Common myeloid progenitor, CD34-positive (primary cell): Measurements from ENCODE around the gene PRDM4.

Experiments used
- CTCF ChIA-PET: fragments of 350-600 bp; sonication (Branson Sonifier 250); formaldehyde crosslinking; loops from one replicate; lab custom pipeline; 2021; ENCODE audit warnings: antibody characterized with exemption; lab: Charles Lee
- POLR2A ChIA-PET: fragments of 350-600 bp; sonication (Branson Sonifier 250); formaldehyde crosslinking; loops from one replicate; lab custom pipeline; 2021; ENCODE audit warnings: antibody characterized with exemption; lab: Charles Lee
- DNase-seq, 3 donors: peaks; one replicate each; pipeline versions ENCODE4 v3.0.0 to v3.0.0-alpha.2; 2013
- H3K27ac ChIP-seq, 2 experiments: 1 replicate in 1 of 2; 2 replicates in 1 of 2; pipeline ENCODE4 v1.7.0; 2013; ENCODE audit warnings: inconsistent platforms in 2 of 2, low read length in 2 of 2, mild to moderate bottlenecking in 2 of 2, low read depth in 1 of 2, moderate library complexity in 1 of 2; ENCODE audit not compliant: severe bottlenecking in 2 of 2, insufficient read depth in 1 of 2, poor library complexity in 1 of 2
- H3K27me3 ChIP-seq, 5 experiments: replicated peaks in 2 of 5; 1 replicate in 3 of 5; 2 replicates in 2 of 5; pipeline versions ENCODE4 v1.6.1 to v1.7.0; 2013; ENCODE audit warnings: low read length in 4 of 5, mild to moderate bottlenecking in 2 of 5, moderate library complexity in 2 of 5, inconsistent platforms in 1 of 5; ENCODE audit not compliant: insufficient read depth in 5 of 5, control insufficient read depth in 4 of 5
- H3K36me3 ChIP-seq, 4 experiments: 1 replicate in 2 of 4; 2 replicates in 2 of 4; pipeline versions ENCODE4 v1.6.1 to v1.7.0; 2013; ENCODE audit warnings: low read length in 3 of 4, control low read depth in 1 of 4, mild to moderate bottlenecking in 1 of 4; ENCODE audit not compliant: control insufficient read depth in 4 of 4, insufficient read depth in 4 of 4
- H3K4me1 ChIP-seq, 4 experiments: 1 replicate in 3 of 4; 2 replicates in 1 of 4; pipeline versions ENCODE4 v1.6.1 to v1.7.1; 2013; ENCODE audit warnings: low read length in 3 of 4, mild to moderate bottlenecking in 3 of 4, control low read depth in 1 of 4, inconsistent platforms in 1 of 4, moderate library complexity in 1 of 4; ENCODE audit not compliant: control insufficient read depth in 4 of 4, insufficient read depth in 4 of 4; ENCODE audit errors: control extremely low read depth in 1 of 4
- H3K4me3 ChIP-seq, 7 experiments: 1 replicate in 4 of 7; 2 replicates in 3 of 7; pipeline versions ENCODE4 v1.5.1 to v1.7.0; 2013; ENCODE audit warnings: mild to moderate bottlenecking in 7 of 7, low read length in 6 of 7, moderate library complexity in 6 of 7, inconsistent platforms in 2 of 7, low read depth in 2 of 7, control low read depth in 1 of 7; ENCODE audit not compliant: insufficient read depth in 4 of 7, control insufficient read depth in 1 of 7; ENCODE audit errors: extremely low read depth in 1 of 7
- H3K9me3 ChIP-seq, 5 experiments: 1 replicate in 4 of 5; 2 replicates in 1 of 5; pipeline versions ENCODE4 v1.6.1 to v1.7.1; 2013; ENCODE audit warnings: low read length in 4 of 5, mild to moderate bottlenecking in 2 of 5, inconsistent platforms in 1 of 5, low read depth in 1 of 5, moderate library complexity in 1 of 5; ENCODE audit not compliant: control insufficient read depth in 4 of 5, insufficient read depth in 2 of 5; ENCODE audit errors: control extremely low read depth in 1 of 5
- WGBS: methylation state at CpG from one replicate; pipeline ENCODE4 v1.1.5; 2013; ENCODE audit not compliant: insufficient coverage; 5-methylcytosine and 5-hydroxymethylcytosine counted together

The PRDM4 gene

DNA sequence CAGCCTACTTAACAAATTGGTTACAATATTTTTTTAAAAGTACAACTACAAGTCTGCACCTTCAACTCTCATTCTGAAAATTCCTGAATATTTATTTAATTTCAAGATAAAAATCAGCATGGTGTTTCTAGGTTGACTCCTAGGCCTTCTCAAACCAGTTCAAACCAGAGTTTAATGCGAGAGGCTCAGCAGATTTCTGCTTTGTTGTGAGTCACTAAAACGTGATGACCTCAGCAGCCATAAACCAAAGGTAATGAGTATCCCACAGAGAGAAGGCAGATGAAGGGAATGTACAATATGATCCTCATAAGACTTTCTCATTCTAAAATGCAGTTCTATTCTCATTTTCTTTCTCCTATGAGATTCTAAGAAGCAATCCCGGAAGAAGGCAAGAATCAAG, 1.5 kb downstream of the PRDM4 start:
- peaks cover 14 to 29% (median 24%) of the 10 kb centered on the region in 4 experiments for H3K4me1 ChIP-seq
- H3K36me3 ChIP-seq: peaks cover 7 to 28% (median 13%) of the 10 kb centered on the region in 4 experiments
- ChIA-PET POLR2A (no interaction called here), CTCF (interaction anchor here (1.1 to 1.8 kb wide), 8 partner anchors 12 to 127 kb away, joined by 3 to 8 read pairs (median 4); no protein-coding TSS in a partner anchor)
- DNase-seq: peak in 2 of 3 donors; percentile 33 to 48
- WGBS: 46% methylated on average over 2 of the region's 3 CpGs
- H3K9me3 ChIP-seq: peaks cover 0 to 2% (median 0%) of the 10 kb centered on the region in 5 experiments
- H3K4me3 ChIP-seq: peak overlapping the region in 5 of 7 experiments; percentile 79 to 95 (median 86)
- H3K27ac ChIP-seq: peak overlapping the region in 1 of 2 experiments; percentile 72
- no peaks in the 10 kb centered on the region for H3K27me3 ChIP-seq

DNA sequence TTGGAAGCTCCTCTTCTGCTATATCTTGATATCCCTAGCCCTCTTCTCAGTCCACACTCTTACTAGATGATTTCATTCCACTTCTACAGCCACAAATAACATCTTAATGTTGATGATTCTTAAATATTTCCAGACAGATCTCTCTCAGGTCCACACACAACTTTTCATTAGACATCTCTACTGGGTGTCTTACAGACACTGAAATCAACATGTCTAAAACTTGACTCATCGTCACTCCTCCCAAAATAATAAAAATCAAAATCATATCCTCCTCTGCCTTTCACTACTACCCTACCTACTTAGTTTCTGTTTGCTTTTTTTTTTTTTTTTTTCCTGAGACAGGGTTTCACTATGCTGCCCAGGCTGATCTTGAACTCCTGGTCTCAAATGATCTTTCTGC, 11.9 kb downstream of the PRDM4 start:
- Histone ChIP-seq H3K4me3 (no peak overlapping the region), H3K9me3 (no peaks in the 10 kb centered on the region), H3K27me3 (no peaks in the 10 kb centered on the region), H3K4me1 (no peaks in the 10 kb centered on the region), H3K27ac (peak overlapping the region in 1 of 2 experiments; percentile 44), H3K36me3 (peaks cover 34 to 87% (median 50%) of the 10 kb centered on the region in 4 experiments)
- POLR2A ChIA-PET: interaction anchor here (1.0 kb wide), 1 partner anchor 9 kb away, joined by 3 read pairs; no protein-coding TSS in a partner anchor
- 100% methylated on average over 1 of the region's 1 CpG for WGBS
- CTCF ChIA-PET: interaction anchor here (1.4 kb wide), 1 partner anchor 136 kb away, joined by 6 read pairs; no protein-coding TSS in a partner anchor
- no peak for DNase-seq

DNA sequence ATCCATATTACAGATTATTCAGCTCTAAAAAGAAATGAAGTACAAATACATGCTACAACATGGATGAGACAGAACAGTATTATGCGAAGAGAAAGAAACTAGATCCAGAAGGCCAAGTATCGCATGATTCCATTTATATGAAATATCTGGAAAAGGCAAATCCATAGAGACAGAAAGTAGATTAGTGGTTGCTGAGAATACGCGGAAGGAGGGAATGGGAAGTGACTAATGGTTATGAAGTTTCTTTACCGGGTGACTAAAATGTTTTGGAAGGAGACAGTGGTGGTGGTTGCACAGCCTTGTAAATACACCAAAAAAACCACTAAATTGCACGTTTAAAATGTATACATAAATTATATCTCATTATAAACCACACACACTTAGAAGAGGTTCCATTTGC, 12.5 kb downstream of the PRDM4 start:
- Histone ChIP-seq H3K36me3 (peaks cover 36 to 87% (median 52%) of the 10 kb centered on the region in 4 experiments), H3K27ac (no peak overlapping the region), H3K27me3 (no peaks in the 10 kb centered on the region), H3K4me1 (no peaks in the 10 kb centered on the region), H3K4me3 (no peak overlapping the region), H3K9me3 (no peaks in the 10 kb centered on the region)
- POLR2A ChIA-PET: no interaction called here
- no CpG with 5 or more reads among the region's 6 CpGs for WGBS
- no peak for DNase-seq
- CTCF ChIA-PET: interaction anchor here (1.4 kb wide), 1 partner anchor 137 kb away, joined by 6 read pairs; no protein-coding TSS in a partner anchor

DNA sequence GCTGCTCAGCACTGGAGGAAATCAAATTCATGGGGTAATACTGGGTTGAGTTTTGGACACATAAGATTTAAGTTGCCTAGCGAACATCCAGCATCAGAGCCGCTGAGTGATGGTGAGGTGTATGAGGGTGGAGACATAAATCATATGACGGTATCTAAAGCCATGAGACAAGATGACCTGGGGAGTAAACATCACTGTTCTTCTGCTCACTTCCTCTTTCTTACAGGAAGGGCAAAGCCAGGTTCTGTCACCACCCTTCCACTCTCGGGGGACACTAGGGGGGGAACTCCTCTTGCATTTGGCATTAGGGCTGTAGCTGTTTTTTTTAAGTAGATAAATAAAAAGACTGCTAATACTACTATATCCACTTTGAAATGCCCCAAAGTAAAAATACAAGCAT, 24.0 kb downstream of the PRDM4 start:
- ChIA-PET POLR2A (interaction anchor here (1.1 kb wide), 1 partner anchor 15 kb away, joined by 4 read pairs; no protein-coding TSS in a partner anchor), CTCF (interaction anchor here (0.7 to 2.2 kb wide), 6 partner anchors 38 to 150 kb away, joined by 3 to 7 read pairs (median 4); no protein-coding TSS in a partner anchor)
- 93% methylated on average over 2 of the region's 4 CpGs for WGBS
- Histone ChIP-seq H3K27ac (peak overlapping the region in 1 of 2 experiments; percentile 30), H3K9me3 (no peaks in the 10 kb centered on the region), H3K4me3 (no peak overlapping the region), H3K27me3 (no peaks in the 10 kb centered on the region), H3K4me1 (peaks cover 0 to 15% (median 9%) of the 10 kb centered on the region in 4 experiments), H3K36me3 (peaks cover 39 to 92% (median 65%) of the 10 kb centered on the region in 4 experiments)
- DNase-seq: peak; percentile 68 to 88 (median 83)

DNA sequence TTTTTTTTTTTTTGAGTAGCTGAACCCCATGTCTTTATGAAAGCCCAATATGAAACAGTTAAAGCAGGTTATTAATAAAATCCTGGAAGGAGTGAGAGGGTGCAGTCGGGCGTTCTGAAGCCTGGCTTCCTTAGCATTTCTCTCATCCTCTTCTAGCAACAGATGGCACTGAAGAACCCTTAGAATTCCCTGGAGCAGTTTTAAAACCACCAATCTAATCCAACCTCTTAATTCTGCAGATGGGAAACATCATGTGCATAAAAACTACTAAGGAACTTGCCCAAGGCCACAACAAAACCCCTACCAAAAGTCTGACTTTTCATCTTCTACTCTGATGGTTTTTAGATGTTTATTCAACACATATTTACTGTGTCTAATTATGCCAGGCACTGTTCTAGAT, 25.2 kb downstream of the PRDM4 start:
- WGBS: no CpG with 5 or more reads among the region's 2 CpGs
- CTCF ChIA-PET: interaction anchor here (1.3 to 2.2 kb wide), 2 partner anchors 63 to 150 kb away, joined by 3 to 7 read pairs; no protein-coding TSS in a partner anchor
- no peak overlapping the region for H3K27ac ChIP-seq
- DNase-seq: no peak
- POLR2A ChIA-PET: no interaction called here
- peaks cover 32 to 80% (median 56%) of the 10 kb centered on the region in 4 experiments for H3K36me3 ChIP-seq
- H3K4me1 ChIP-seq: peaks cover 0 to 16% (median 9%) of the 10 kb centered on the region in 4 experiments
- H3K4me3 ChIP-seq: no peak overlapping the region
- no peaks in the 10 kb centered on the region for H3K9me3 ChIP-seq
- H3K27me3 ChIP-seq: no peaks in the 10 kb centered on the region

DNA sequence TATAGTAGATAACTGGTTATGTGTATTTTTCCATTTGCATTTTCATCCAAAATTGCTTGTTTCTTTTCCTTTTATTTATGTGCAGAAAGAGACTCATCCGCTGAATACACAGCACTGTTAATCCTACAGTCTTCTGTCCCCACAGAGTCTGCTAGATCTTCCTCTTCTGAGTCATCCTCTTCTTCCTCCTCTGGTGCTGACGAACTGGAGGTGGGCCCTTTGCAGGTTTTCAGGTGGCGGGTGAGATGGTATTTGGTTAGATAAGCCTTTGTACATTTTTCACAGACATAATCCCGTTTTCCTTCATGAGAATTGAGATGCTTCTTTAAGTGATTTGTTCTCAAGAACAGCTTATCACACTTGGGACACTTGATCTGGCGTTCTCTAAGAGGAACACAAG, 26.8 kb downstream of the PRDM4 start:
- H3K27ac ChIP-seq: no peak overlapping the region
- WGBS: 82% methylated on average over 4 of the region's 5 CpGs
- no peaks in the 10 kb centered on the region for H3K9me3 ChIP-seq
- peaks cover 0 to 16% (median 9%) of the 10 kb centered on the region in 4 experiments for H3K4me1 ChIP-seq
- CTCF ChIA-PET: interaction anchor here (0.9 kb wide), 1 partner anchor 152 kb away, joined by 3 read pairs; no protein-coding TSS in a partner anchor
- DNase-seq: no peak
- peaks cover 22 to 64% (median 47%) of the 10 kb centered on the region in 4 experiments for H3K36me3 ChIP-seq
- H3K27me3 ChIP-seq: no peaks in the 10 kb centered on the region
- POLR2A ChIA-PET: no interaction called here
- H3K4me3 ChIP-seq: no peak overlapping the region

DNA sequence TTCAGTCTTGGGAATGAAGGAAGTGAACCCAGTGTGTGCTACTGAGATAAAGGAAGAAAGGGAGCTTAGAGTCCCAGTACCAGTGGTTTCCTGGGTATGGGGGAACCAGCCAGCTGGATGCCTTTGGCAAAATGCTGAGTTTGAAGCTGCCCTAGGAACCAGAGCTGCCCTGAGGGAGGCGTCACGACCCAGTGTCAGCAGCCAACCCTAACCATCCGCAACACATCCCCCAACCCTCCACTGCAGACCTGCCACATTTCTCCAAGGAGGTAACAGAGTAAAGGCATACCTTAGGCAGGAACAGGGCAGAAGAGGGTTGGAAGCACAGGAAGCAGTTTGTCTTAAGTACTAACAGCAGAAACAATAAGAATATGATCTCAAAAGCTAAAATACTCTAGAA, 28.6 kb downstream of the PRDM4 start:
- WGBS: no CpG with 5 or more reads among the region's 3 CpGs
- Histone ChIP-seq H3K27me3 (no peaks in the 10 kb centered on the region), H3K36me3 (peaks cover 15 to 46% (median 36%) of the 10 kb centered on the region in 4 experiments), H3K27ac (peak overlapping the region in 1 of 2 experiments; percentile 25), H3K4me1 (peaks cover 0 to 14% (median 7%) of the 10 kb centered on the region in 4 experiments), H3K4me3 (no peak overlapping the region), H3K9me3 (no peaks in the 10 kb centered on the region)
- peak; percentile 2 to 36 (median 5) for DNase-seq
- ChIA-PET POLR2A (no interaction called here), CTCF (interaction anchor here (1.0 kb wide), 1 partner anchor 23 kb away, joined by 4 read pairs; no protein-coding TSS in a partner anchor)
